HG02763 (cell line): ENCODE results near the gene PSMB7.

Experiments
- ATAC-seq: cut with Tn5 transposase; IDR thresholded peaks from one replicate; pipeline ENCODE4 v1.9.1; 2021; ENCODE audit warnings: mild to moderate bottlenecking, moderate library complexity; ENCODE audit not compliant: unreplicated experiment

PSMB7 gene

GRCh38 chr9:124347206-124347967 is 67.9 kb downstream of the PSMB7 start:
- no peak for ATAC-seq

GRCh38 chr9:124346347-124347163 is 68.7 kb downstream of the PSMB7 start:
- no peak for ATAC-seq

GRCh38 chr9:124345751-124346281 is 69.4 kb downstream of the PSMB7 start:
- ATAC-seq: no peak

GRCh38 chr9:124345063-124345462 is 70.2 kb downstream of the PSMB7 start:
- no peak for ATAC-seq

GRCh38 chr9:124344291-124345050 is 70.8 kb downstream of the PSMB7 start:
- no peak for ATAC-seq

- ATAC-seq: no peak
Measured at GRCh38 chr9:124343533-124344290, 71.5 kb downstream of the PSMB7 start.

- ATAC-seq: no peak
Measured at GRCh38 chr9:124342776-124343485, 72.3 kb downstream of the PSMB7 start.

GRCh38 chr9:124342402-124342775 is 72.9 kb downstream of the PSMB7 start:
- no peak for ATAC-seq

- ATAC-seq: no peak
Measured at GRCh38 chr9:124341455-124342170, 73.6 kb downstream of the PSMB7 start.

- ATAC-seq: no peak
Measured at GRCh38 chr9:124340219-124341069, 74.8 kb downstream of the PSMB7 start.

- no peak for ATAC-seq
Measured at GRCh38 chr9:124339603-124340146, 75.6 kb downstream of the PSMB7 start.

- ATAC-seq: no peak
Measured at GRCh38 chr9:124337562-124337961, 77.7 kb downstream of the PSMB7 start.

GRCh38 chr9:124335320-124335707 is 79.9 kb downstream of the PSMB7 start:
- no peak for ATAC-seq

GRCh38 chr9:124334568-124335319 is 80.5 kb downstream of the PSMB7 start:
- no peak for ATAC-seq

- ATAC-seq: no peak
Measured at GRCh38 chr9:124333203-124333579, 82.1 kb downstream of the PSMB7 start.

GRCh38 chr9:124332361-124333202 is 82.7 kb downstream of the PSMB7 start:
- no peak for ATAC-seq
